HEK293T (cell line): ENCODE results near the gene RGS10.

ENCODE experiments used
- ARNT ChIP-seq: fragments of 450-650 bp; IDR thresholded peaks from 2 replicates; pipeline ENCODE4 v1.6.1; 2017; ENCODE audit warnings: mild to moderate bottlenecking
- CTBP1 ChIP-seq: fragments of 450-650 bp; IDR thresholded peaks from 2 replicates; pipeline ENCODE4 v1.6.1; 2016; ENCODE audit warnings: borderline replicate concordance
- ELF4 ChIP-seq: fragments of 450-650 bp; IDR thresholded peaks from 2 replicates; pipeline ENCODE4 v1.6.1; 2017; ENCODE audit warnings: antibody characterized with exemption
- FOXK2 ChIP-seq: fragments of 450-650 bp; IDR thresholded peaks from 2 replicates; pipeline ENCODE4 v1.6.1; 2016; ENCODE audit warnings: mild to moderate bottlenecking
- FOXM1 ChIP-seq: fragments of 450-650 bp; IDR thresholded peaks from 2 replicates; pipeline ENCODE4 v1.6.1; 2017; ENCODE audit warnings: mild to moderate bottlenecking, borderline replicate concordance
- NFRKB ChIP-seq: fragments of 450-650 bp; IDR thresholded peaks from 2 replicates; pipeline ENCODE4 v1.6.1; 2016; ENCODE audit warnings: mild to moderate bottlenecking, moderate library complexity
- SP1 ChIP-seq: fragments of 450-650 bp; IDR thresholded peaks from 2 replicates; pipeline ENCODE4 v1.6.1; 2017
- TARDBP ChIP-seq: fragments of 450-650 bp; IDR thresholded peaks from 2 replicates; pipeline ENCODE4 v1.6.1; 2016
- TF ChIP-seq, protein P1 (sequence below): fragments of 450-650 bp; IDR thresholded peaks from 2 replicates; pipeline ENCODE4 v1.6.1; 2016

DNA sequence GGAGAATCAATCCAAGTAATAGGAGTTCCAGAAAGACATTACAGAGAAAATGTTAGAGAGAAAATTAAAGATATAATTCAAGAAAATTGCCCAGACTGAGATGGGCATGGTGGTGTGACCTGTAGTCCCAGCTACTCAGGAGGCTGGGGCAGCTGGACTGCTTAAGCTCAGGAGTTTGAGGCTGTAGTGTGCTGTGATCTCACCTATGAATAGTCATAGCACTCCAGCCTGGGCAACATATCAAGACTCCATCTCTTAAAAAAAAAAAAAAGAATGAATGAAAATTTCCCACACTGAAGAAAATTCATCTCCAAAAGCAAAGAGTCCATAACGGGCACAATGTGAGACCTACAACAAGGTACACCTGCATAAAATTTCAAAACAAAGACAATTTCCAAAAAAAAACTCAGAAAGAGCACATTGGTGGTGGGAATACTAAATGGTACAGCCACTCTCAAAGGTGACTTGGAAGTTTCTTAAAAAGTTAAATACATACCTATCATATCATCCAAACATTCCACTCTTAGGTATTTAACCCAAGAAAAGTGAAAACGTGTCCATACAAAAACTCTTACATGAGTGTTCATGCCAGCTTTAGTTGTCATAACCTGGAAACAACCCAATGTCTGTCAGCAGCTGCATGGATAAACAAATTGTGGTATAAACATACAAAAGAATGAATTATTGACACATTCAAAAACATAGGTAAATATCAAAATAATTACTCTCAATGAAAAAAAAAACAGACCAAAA, 6.9 kb upstream of the RGS10 start:
- TF ChIP-seq, protein P1, sequence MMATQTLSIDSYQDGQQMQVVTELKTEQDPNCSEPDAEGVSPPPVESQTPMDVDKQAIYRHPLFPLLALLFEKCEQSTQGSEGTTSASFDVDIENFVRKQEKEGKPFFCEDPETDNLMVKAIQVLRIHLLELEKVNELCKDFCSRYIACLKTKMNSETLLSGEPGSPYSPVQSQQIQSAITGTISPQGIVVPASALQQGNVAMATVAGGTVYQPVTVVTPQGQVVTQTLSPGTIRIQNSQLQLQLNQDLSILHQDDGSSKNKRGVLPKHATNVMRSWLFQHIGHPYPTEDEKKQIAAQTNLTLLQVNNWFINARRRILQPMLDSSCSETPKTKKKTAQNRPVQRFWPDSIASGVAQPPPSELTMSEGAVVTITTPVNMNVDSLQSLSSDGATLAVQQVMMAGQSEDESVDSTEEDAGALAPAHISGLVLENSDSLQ: no peak
- no peak for TF ChIP-seq CTBP1
- TF ChIP-seq ELF4: no peak
- TF ChIP-seq SP1: no peak
- no peak for TF ChIP-seq FOXM1
- TF ChIP-seq NFRKB: no peak
- TF ChIP-seq FOXK2: no peak
- TF ChIP-seq TARDBP: no peak
- no peak for TF ChIP-seq ARNT
